ENCODE data around the gene RCHY1. TPM values are rescaled to one million over a fixed set of nuclear protein-coding genes. Genes with fewer than 3 reads are reported as not detected.

RCHY1 gene
- total and polyA plus RNA-seq, 4 donors: 14.7 to 24.8 (median 18.0) TPM

- TF ChIP-seq FOXA2 (IDR thresholded peaks at IDR 0.05) (no peak), CTCF (IDR thresholded peaks at IDR 0.05; ENCODE audit: low read depth, low read length, missing input control) (no peak), RXRA (IDR thresholded peaks at IDR 0.05) (no peak)
Observed at GRCh38 chr4:75557696-75558095, 43.5 kb upstream of the RCHY1 start (continued).

- peaks cover 0 to 6% (median 0%) of the 10 kb centered on the region in 4 donors for H3K27me3 ChIP-seq (ENCODE audit: control insufficient read depth in 4 of 4, insufficient read depth in 4 of 4, low read length in 3 of 4)
- 67% methylated on average over 9 of the region's 9 CpGs for WGBS
- TF ChIP-seq JUND (IDR thresholded peaks at IDR 0.05) (no peak), ATF3 (IDR thresholded peaks at IDR 0.05) (no peak), GABPA (IDR thresholded peaks at IDR 0.05 in 1 of 2, conservative IDR thresholded peaks at IDR 0.05 in 1 of 2) (no peak), ZBTB33 (IDR thresholded peaks at IDR 0.05) (no peak), RAD21 (IDR thresholded peaks at IDR 0.05) (no peak), TAF1 (conservative IDR thresholded peaks at IDR 0.05) (no peak), HNF4A (conservative IDR thresholded peaks at IDR 0.05) (no peak)
- H3K36me3 ChIP-seq (ENCODE audit: control insufficient read depth in 4 of 4, insufficient read depth in 3 of 4, low read depth in 1 of 4, low read length in 3 of 4): no peaks in the 10 kb centered on the region
- H3K9ac ChIP-seq (ENCODE audit: low read depth in 1 of 2, low read length in 2 of 2): no peak within 1 kb of the TSS
- no peak within 1 kb of the TSS for H3K4me3 ChIP-seq (ENCODE audit: low read depth in 1 of 3, low read length in 3 of 3)
- no peak for DNase-seq (ENCODE audit: low spot score)
- H3K27ac ChIP-seq (ENCODE audit: low read depth in 1 of 2, low read length in 2 of 2): no peak within 1 kb of the TSS
- H3K4me1 ChIP-seq (ENCODE audit: control insufficient read depth in 4 of 4, insufficient read depth in 4 of 4, low read length in 3 of 4): no peaks in the 10 kb centered on the region
- no peaks in the 10 kb centered on the region for H3K9me3 ChIP-seq (ENCODE audit: control insufficient read depth in 4 of 4, low read length in 3 of 4)
Observed at GRCh38 chr4:75555294-75556164, 41.3 kb upstream of the RCHY1 start, which contains the start of gene ODAPH. TSS of gene ODAPH (plus strand) at chr4:75556066. CDS start at chr4:75556083, 17 bp downstream.

GRCh38 chr4:75552452-75552851, 38.2 kb upstream of the RCHY1 start:
- Histone ChIP-seq H3K9ac (ENCODE audit: low read depth in 1 of 2, low read length in 2 of 2) (no peak overlapping the region), H3K4me3 (ENCODE audit: low read depth in 1 of 3, low read length in 3 of 3) (no peak overlapping the region), H3K36me3 (ENCODE audit: control insufficient read depth in 4 of 4, insufficient read depth in 3 of 4, low read depth in 1 of 4, low read length in 3 of 4) (no peaks in the 10 kb centered on the region), H3K27me3 (ENCODE audit: control insufficient read depth in 4 of 4, insufficient read depth in 4 of 4, low read length in 3 of 4) (peaks cover 0 to 6% (median 0%) of the 10 kb centered on the region in 4 donors), H3K27ac (ENCODE audit: low read depth in 1 of 2, low read length in 2 of 2) (no peak overlapping the region), H3K4me1 (ENCODE audit: control insufficient read depth in 4 of 4, insufficient read depth in 4 of 4, low read length in 3 of 4) (no peaks in the 10 kb centered on the region), H3K9me3 (ENCODE audit: control insufficient read depth in 4 of 4, low read length in 3 of 4) (no peaks in the 10 kb centered on the region)
- no peak for DNase-seq (ENCODE audit: low spot score)
- no peak for TF ChIP-seq ZBTB33 (IDR thresholded peaks at IDR 0.05)
- TF ChIP-seq ATF3 (IDR thresholded peaks at IDR 0.05): no peak
- TF ChIP-seq HNF4G (IDR thresholded peaks at IDR 0.05): no peak
- no peak for TF ChIP-seq FOXA1 (IDR thresholded peaks at IDR 0.05)
- no peak for TF ChIP-seq MAX (IDR thresholded peaks at IDR 0.05)
- no peak for TF ChIP-seq CTCF (IDR thresholded peaks at IDR 0.05; ENCODE audit: low read depth, low read length, missing input control)
- TF ChIP-seq REST (IDR thresholded peaks at IDR 0.05): no peak
- TF ChIP-seq SP1 (IDR thresholded peaks at IDR 0.05): no peak
- TF ChIP-seq YY1 (IDR thresholded peaks at IDR 0.05): no peak
- no peak for TF ChIP-seq JUND (IDR thresholded peaks at IDR 0.05)
